WTC11 (cell line): ENCODE results near the gene DPP4. TPM values are rescaled to one million over a fixed set of nuclear protein-coding genes. Genes with fewer than 3 reads are reported as not detected.

Experiments used
- ATAC-seq: fragments of 200-7000 bp; cut with Tn5 transposase; 2 replicates; pipeline ENCODE4 v1.10.0; 2021; ENCODE audit warnings: mild to moderate bottlenecking, moderate library complexity
- CTCF ChIA-PET: fragments of 300-600 bp; sonication (Branson Sonifier 250); formaldehyde crosslinking; loops from one replicate; lab custom pipeline; 2021; ENCODE audit warnings: antibody characterized with exemption; lab: Charles Lee
- POLR2A ChIA-PET: fragments of 350-600 bp; sonication (Branson Sonifier 250); formaldehyde crosslinking; loops from one replicate; lab custom pipeline; 2021; ENCODE audit warnings: antibody characterized with exemption; lab: Charles Lee
- DNase-seq: peaks from one replicate; pipeline ENCODE4 v3.0.0; 2021; ENCODE audit warnings: low spot score
- H3K27ac Mint-ChIP-seq: 2 replicates; pipeline ENCODE4 v1.8.0; 2021; ENCODE audit warnings: mixed read lengths
- H3K27me3 Mint-ChIP-seq: 2 replicates; pipeline ENCODE4 v1.8.0; 2021; ENCODE audit warnings: low read depth, mild to moderate bottlenecking, moderate library complexity, mixed read lengths
- H3K36me3 Mint-ChIP-seq: 2 replicates; pipeline ENCODE4 v1.8.0; 2021; ENCODE audit warnings: mixed read lengths
- H3K4me1 Mint-ChIP-seq: 2 replicates; pipeline ENCODE4 v1.8.0; 2022; ENCODE audit warnings: mixed read lengths
- H3K4me3 Mint-ChIP-seq: 2 replicates; pipeline ENCODE4 v1.8.0; 2021; ENCODE audit warnings: mild to moderate bottlenecking, moderate library complexity, mixed read lengths
- H3K9me3 Mint-ChIP-seq: 2 replicates; pipeline ENCODE4 v1.8.0; 2021; ENCODE audit warnings: mixed read lengths
- AR ChIP-seq: fragments of 250-450 bp; sonication (Bioruptor Pico); IDR thresholded peaks from 2 replicates; pipeline ENCODE4 v1.9.0; 2021; ENCODE audit warnings: mild to moderate bottlenecking
- ATF1 ChIP-seq: sonication (generic); formaldehyde crosslinking; IDR thresholded peaks from 2 replicates; pipeline ENCODE4 v1.8.1; 2023; ENCODE audit warnings: mild to moderate bottlenecking, moderate library complexity, missing genetic modification reagents
- ATF3 ChIP-seq: sonication (generic); formaldehyde crosslinking; conservative IDR thresholded peaks from 2 replicates; pipeline ENCODE4 v1.8.1; 2022; ENCODE audit warnings: mild to moderate bottlenecking, missing genetic modification reagents
- CDX4 ChIP-seq: fragments of 250-450 bp; sonication (Bioruptor Pico); IDR thresholded peaks from 2 replicates; pipeline ENCODE4 v1.9.0; 2021; ENCODE audit warnings: moderate library complexity, mild to moderate bottlenecking, inconsistent platforms, borderline replicate concordance
- E2F1 ChIP-seq: sonication (generic); formaldehyde crosslinking; IDR thresholded peaks from 2 replicates; pipeline ENCODE4 v1.8.0; 2022; ENCODE audit warnings: mild to moderate bottlenecking, missing genetic modification reagents
- E2F5 ChIP-seq: sonication (generic); formaldehyde crosslinking; IDR thresholded peaks from 2 replicates; pipeline ENCODE4 v1.8.1; 2022; ENCODE audit warnings: mild to moderate bottlenecking, moderate library complexity, missing genetic modification reagents
- GABPB1 ChIP-seq: sonication (generic); formaldehyde crosslinking; IDR thresholded peaks from 2 replicates; pipeline ENCODE4 v1.8.1; 2023; ENCODE audit warnings: mild to moderate bottlenecking, missing genetic modification reagents
- IRF2 ChIP-seq: sonication (generic); formaldehyde crosslinking; IDR thresholded peaks from 2 replicates; pipeline ENCODE4 v1.8.0; 2022; ENCODE audit warnings: low read depth, missing genetic modification reagents, borderline replicate concordance
- PREB ChIP-seq: sonication (generic); formaldehyde crosslinking; IDR thresholded peaks from 2 replicates; pipeline ENCODE4 v1.8.1; 2022; ENCODE audit warnings: mild to moderate bottlenecking, missing genetic modification reagents, moderate library complexity, borderline replicate concordance
- PRRX2 ChIP-seq: fragments of 250-450 bp; sonication (Bioruptor Pico); IDR thresholded peaks from 2 replicates; pipeline ENCODE4 v1.8.0; 2021; ENCODE audit warnings: mild to moderate bottlenecking
- SOX15 ChIP-seq: fragments of 250-450 bp; sonication (Bioruptor Pico); IDR thresholded peaks from 2 replicates; pipeline ENCODE4 v1.9.0; 2021; ENCODE audit warnings: mild to moderate bottlenecking
- TP53 ChIP-seq: sonication (generic); formaldehyde crosslinking; IDR thresholded peaks from 2 replicates; pipeline ENCODE4 v1.8.1; 2023; ENCODE audit warnings: mild to moderate bottlenecking, missing genetic modification reagents
- ZBTB43 ChIP-seq: sonication (generic); formaldehyde crosslinking; IDR thresholded peaks from 2 replicates; pipeline ENCODE4 v1.8.1; 2023; ENCODE audit warnings: mild to moderate bottlenecking, missing genetic modification reagents
- ZMAT4 ChIP-seq: fragments of 250-450 bp; sonication (Bioruptor Pico); IDR thresholded peaks from 2 replicates; pipeline ENCODE4 v1.9.0; 2021; ENCODE audit warnings: mild to moderate bottlenecking
- ZNF121 ChIP-seq: sonication (generic); formaldehyde crosslinking; IDR thresholded peaks from 2 replicates; pipeline ENCODE4 v1.8.0; 2023; ENCODE audit warnings: missing genetic modification reagents
- ZNF138 ChIP-seq: sonication (generic); formaldehyde crosslinking; conservative IDR thresholded peaks from 2 replicates; pipeline ENCODE4 v1.8.1; 2022; ENCODE audit warnings: mild to moderate bottlenecking, moderate library complexity, missing genetic modification reagents
- ZNF263 ChIP-seq: sonication (generic); formaldehyde crosslinking; IDR thresholded peaks from 2 replicates; pipeline ENCODE4 v1.8.1; 2022; ENCODE audit warnings: low read depth, mild to moderate bottlenecking, moderate library complexity, missing genetic modification reagents
- ZNF396 ChIP-seq: fragments of 250-450 bp; sonication (Bioruptor Pico); IDR thresholded peaks from 2 replicates; pipeline ENCODE4 v1.8.0; 2021; ENCODE audit warnings: mild to moderate bottlenecking, moderate library complexity, borderline replicate concordance
- ZSCAN18 ChIP-seq: fragments of 250-450 bp; sonication (Bioruptor Pico); IDR thresholded peaks from 2 replicates; pipeline ENCODE4 v2.1.2; 2022; ENCODE audit warnings: mild to moderate bottlenecking, moderate library complexity
- total RNA-seq: library from RNA; stranded (reverse); gene quantifications from 3 replicates; pipeline ENCODE4 v1.2.3, GENCODE V29; 2021

Gene DPP4
- total RNA-seq, 1 experiment from 2014 or later, result 3.6 TPM

GRCh38 chr2:162030363-162031190 lies 43.4 kb downstream of the DPP4 start:
- Mint-ChIP-seq H3K4me3 (no peak overlapping the region), H3K27me3 (no peaks in the 10 kb centered on the region), H3K9me3 (no peaks in the 10 kb centered on the region), H3K27ac (no peak overlapping the region; the same call in 1 of the 2 replicates), H3K4me1 (peaks cover 36% of the 10 kb centered on the region), H3K36me3 (peaks cover 5% of the 10 kb centered on the region)
- ATAC-seq (no peak), DNase-seq (no peak)
- ChIA-PET CTCF (no interaction called here), POLR2A (no interaction called here)
- TF ChIP-seq ZBTB43 (CRISPR knock-in tag) (no peak), ZNF396 (CRISPR knock-in tag) (no peak), E2F1 (CRISPR knock-in tag) (no peak), CDX4 (no peak), PREB (CRISPR knock-in tag) (no peak), ZSCAN18 (CRISPR knock-in tag) (no peak), ZNF121 (CRISPR knock-in tag) (no peak), PRRX2 (CRISPR knock-in tag) (no peak), ZNF138 (no peak), ZMAT4 (CRISPR knock-in tag) (no peak), ZNF263 (CRISPR knock-in tag) (no peak), ATF1 (CRISPR knock-in tag) (no peak), TP53 (no peak), E2F5 (CRISPR knock-in tag) (no peak), ATF3 (CRISPR knock-in tag) (no peak), SOX15 (CRISPR knock-in tag) (no peak), GABPB1 (CRISPR knock-in tag) (no peak), AR (CRISPR knock-in tag) (no peak), IRF2 (CRISPR knock-in tag) (no peak)
